ENCODE measurements around the gene NRK.
"Not testable (repeated sequence)": the region's sequence is repeated elsewhere in the genome, so short reads cannot be mapped to it uniquely, and the experiment has no call there.

NRK gene

GRCh38 chrX:105972690-105973386 is 150.5 kb downstream of the NRK start:
- no peak overlapping the region for H3K4me3 ChIP-seq (ENCODE audit: low read depth, low read length)
- DNase-seq (ENCODE audit: low read depth) = no peak
- no peak for TF ChIP-seq CTCF (conservative IDR thresholded peaks at IDR 0.05; ENCODE audit: low read depth, low read length)

GRCh38 chrX:105973387-105973739 is 151.0 kb downstream of the NRK start:
- no peak overlapping the region for H3K4me3 ChIP-seq (ENCODE audit: low read depth, low read length)
- no peak for DNase-seq (ENCODE audit: low read depth)
- no peak for TF ChIP-seq CTCF (conservative IDR thresholded peaks at IDR 0.05; ENCODE audit: low read depth, low read length)

GRCh38 chrX:105975382-105975781 is 153.0 kb downstream of the NRK start:
- peak; percentile 40 for DNase-seq (ENCODE audit: low read depth)
- peak; percentile 32 for TF ChIP-seq CTCF (conservative IDR thresholded peaks at IDR 0.05; ENCODE audit: low read depth, low read length)
- no peak overlapping the region for H3K4me3 ChIP-seq (ENCODE audit: low read depth, low read length)

GRCh38 chrX:105981772-105982485 is 159.6 kb downstream of the NRK start:
- H3K4me3 ChIP-seq (ENCODE audit: low read depth, low read length) = no peak overlapping the region
- no peak for DNase-seq (ENCODE audit: low read depth)
- TF ChIP-seq CTCF (conservative IDR thresholded peaks at IDR 0.05; ENCODE audit: low read depth, low read length) = no peak

GRCh38 chrX:105988487-105988886 is 166.1 kb downstream of the NRK start:
- not testable (repeated sequence) for H3K4me3 ChIP-seq (ENCODE audit: low read depth, low read length); DNase-seq (ENCODE audit: low read depth)

GRCh38 chrX:105999294-105999693 is 177.0 kb downstream of the NRK start:
- TF ChIP-seq CTCF (conservative IDR thresholded peaks at IDR 0.05; ENCODE audit: low read depth, low read length) = no peak
- peak; percentile 5 for DNase-seq (ENCODE audit: low read depth)
- no peak overlapping the region for H3K4me3 ChIP-seq (ENCODE audit: low read depth, low read length)

- H3K4me3 ChIP-seq (ENCODE audit: low read depth, low read length) = no peak overlapping the region
- no peak for DNase-seq (ENCODE audit: low read depth)
- no peak for TF ChIP-seq CTCF (conservative IDR thresholded peaks at IDR 0.05; ENCODE audit: low read depth, low read length)
Measured at GRCh38 chrX:106000203-106000602, 177.9 kb downstream of the NRK start.

GRCh38 chrX:106000609-106001008 is 178.3 kb downstream of the NRK start:
- not testable (repeated sequence) for DNase-seq (ENCODE audit: low read depth); H3K4me3 ChIP-seq (ENCODE audit: low read depth, low read length)
